ENCODE measurements around the gene BTBD8. TPM values are rescaled to one million over a fixed set of nuclear protein-coding genes. Genes with fewer than 3 reads are reported as not detected.

The BTBD8 gene
- total and polyA plus RNA-seq, 2 of the 4 experiments (the other 2 are of a cell fraction), result 0.94 to 2.0 TPM

DNA sequence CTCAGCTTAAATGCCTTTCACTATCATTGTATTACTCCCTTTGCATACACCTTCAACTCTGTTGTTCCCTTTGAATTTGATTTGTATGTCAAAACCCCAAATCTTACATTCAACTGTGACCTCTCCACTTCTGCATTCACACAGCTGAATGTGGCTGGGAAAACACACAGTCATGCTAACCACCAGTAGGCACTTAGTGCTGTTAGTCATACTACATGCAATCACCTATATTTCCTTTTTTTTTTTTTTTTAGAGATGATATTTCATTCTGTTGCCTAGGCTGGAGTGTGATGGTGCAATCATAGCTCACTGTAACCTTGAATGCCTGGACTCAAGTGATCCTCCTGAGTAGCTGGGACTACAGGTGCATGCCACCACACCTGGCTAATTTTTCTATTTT, 16.2 kb downstream of the BTBD8 start:
- ChIA-PET POLR2A (ENCODE audit: unreplicated experiment) (no interaction called here), CTCF (no interaction called here)
- intact Hi-C loops (cut with micrococcal nuclease), result no loop called here
- H3K27ac ChIP-seq (ENCODE audit: insufficient read depth, low read length), result no peak overlapping the region
- H4K5ac ChIP-seq (ENCODE audit: low read depth, low read length), result no peak overlapping the region
- H3K14ac ChIP-seq (replicated peaks; ENCODE audit: low read depth, low read length), result no peak overlapping the region
- H3K4me3 ChIP-seq (ENCODE audit: insufficient read depth, low read depth, low read length), result no peak overlapping the region
- no peaks in the 10 kb centered on the region for H3K36me3 ChIP-seq (ENCODE audit: control insufficient read depth, insufficient read depth, low read length)
- no peak overlapping the region for H2AFZ ChIP-seq (replicated peaks; ENCODE audit: low read length, poor library complexity)
- in situ Hi-C loops (cut with MboI; ENCODE audit: low sequenced_read_pairs), result no loop called here
- no peak overlapping the region for H2BK20ac ChIP-seq (ENCODE audit: low read depth, low read length)
- DNase-seq (peak; percentile 38), ATAC-seq (ENCODE audit: low read depth) (no peak)
- H4K8ac ChIP-seq (ENCODE audit: low read depth in 2 of 2, low read length in 2 of 2), result no peak overlapping the region
- H3K4me2 ChIP-seq (ENCODE audit: low read depth, low read length), result no peak overlapping the region
- no peak overlapping the region for H3K23ac ChIP-seq (ENCODE audit: low read depth, low read length)
- no peak overlapping the region for H2BK120ac ChIP-seq (ENCODE audit: low read depth, low read length)
- no TSS peak for BruUV-seq (replicated peaks)
- no peak overlapping the region for H3K9ac ChIP-seq (ENCODE audit: low read depth, low read length)
- H3K56ac ChIP-seq (ENCODE audit: extremely low read depth, insufficient read depth, low read length), result no peak overlapping the region
- H3K4ac ChIP-seq (ENCODE audit: low read depth, low read length), result no peak overlapping the region
- no peak overlapping the region for H2AK9ac ChIP-seq (replicated peaks; ENCODE audit: low read depth, low read length, poor library complexity)
- no peak overlapping the region for H2BK15ac ChIP-seq (ENCODE audit: low read depth, low read length)
- no peaks in the 10 kb centered on the region for H3K27me3 ChIP-seq (ENCODE audit: control insufficient read depth, insufficient read depth, low read length)
- no peaks in the 10 kb centered on the region for H3K9me3 ChIP-seq (ENCODE audit: control insufficient read depth, insufficient read depth, low read length)
- H3K9me1 ChIP-seq (ENCODE audit: insufficient read depth, low read length), result no peaks in the 10 kb centered on the region
- no peaks in the 10 kb centered on the region for H3K79me1 ChIP-seq (ENCODE audit: low read depth in 1 of 2, low read length in 2 of 2)
- no peak overlapping the region for H3K18ac ChIP-seq (ENCODE audit: low read depth, low read length)
- no peak overlapping the region for H4K91ac ChIP-seq (ENCODE audit: insufficient read depth, low read depth, low read length)
- no peak overlapping the region for H2AK5ac ChIP-seq (ENCODE audit: low read depth, low read length)
- H2BK5ac ChIP-seq (ENCODE audit: low read depth, low read length, poor library complexity, severe bottlenecking), result no peak overlapping the region
- H3K4me1 ChIP-seq (ENCODE audit: control insufficient read depth, insufficient read depth, low read length), result no peaks in the 10 kb centered on the region
- H4K20me1 ChIP-seq (ENCODE audit: insufficient read depth, low read length), result no peaks in the 10 kb centered on the region; the same call in 1 of the 2 replicates
- dilution Hi-C loops (cut with HindIII; ENCODE audit: low sequenced_read_pairs, unreplicated experiment), result no loop called here
- TF ChIP-seq SMC3 (IDR thresholded peaks at IDR 0.05; ENCODE audit: low read depth, low read length) (no peak), BHLHE40 (IDR thresholded peaks at IDR 0.05; ENCODE audit: low read depth, low read length) (no peak), MAFK (IDR thresholded peaks at IDR 0.05; ENCODE audit: low read depth, low read length) (no peak), POLR2A (IDR thresholded peaks at IDR 0.05; ENCODE audit: low read depth, low read length) (no peak), RCOR1 (IDR thresholded peaks at IDR 0.05; ENCODE audit: insufficient replicate concordance, low read length) (no peak), NFE2L2 (IDR thresholded peaks at IDR 0.05; ENCODE audit: low read depth, low read length) (no peak), MAZ (IDR thresholded peaks at IDR 0.05; ENCODE audit: borderline replicate concordance, low read depth, low read length) (no peak), RAD21 (IDR thresholded peaks at IDR 0.05; ENCODE audit: low read length) (no peak), FOS (IDR thresholded peaks at IDR 0.05; ENCODE audit: low read depth, low read length) (no peak), RFX5 (IDR thresholded peaks at IDR 0.05; ENCODE audit: low read depth, low read length) (no peak)
- TF ChIP-seq, protein P1, sequence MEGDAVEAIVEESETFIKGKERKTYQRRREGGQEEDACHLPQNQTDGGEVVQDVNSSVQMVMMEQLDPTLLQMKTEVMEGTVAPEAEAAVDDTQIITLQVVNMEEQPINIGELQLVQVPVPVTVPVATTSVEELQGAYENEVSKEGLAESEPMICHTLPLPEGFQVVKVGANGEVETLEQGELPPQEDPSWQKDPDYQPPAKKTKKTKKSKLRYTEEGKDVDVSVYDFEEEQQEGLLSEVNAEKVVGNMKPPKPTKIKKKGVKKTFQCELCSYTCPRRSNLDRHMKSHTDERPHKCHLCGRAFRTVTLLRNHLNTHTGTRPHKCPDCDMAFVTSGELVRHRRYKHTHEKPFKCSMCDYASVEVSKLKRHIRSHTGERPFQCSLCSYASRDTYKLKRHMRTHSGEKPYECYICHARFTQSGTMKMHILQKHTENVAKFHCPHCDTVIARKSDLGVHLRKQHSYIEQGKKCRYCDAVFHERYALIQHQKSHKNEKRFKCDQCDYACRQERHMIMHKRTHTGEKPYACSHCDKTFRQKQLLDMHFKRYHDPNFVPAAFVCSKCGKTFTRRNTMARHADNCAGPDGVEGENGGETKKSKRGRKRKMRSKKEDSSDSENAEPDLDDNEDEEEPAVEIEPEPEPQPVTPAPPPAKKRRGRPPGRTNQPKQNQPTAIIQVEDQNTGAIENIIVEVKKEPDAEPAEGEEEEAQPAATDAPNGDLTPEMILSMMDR (conservative IDR thresholded peaks at IDR 0.05; ENCODE audit: low read depth, low read length), result no peak

Measured in IMR-90 (cell line).